Measurements from ENCODE around the gene NAV2.

- no peak for TF ChIP-seq POLR2A (IDR thresholded peaks at IDR 0.05)
- no peak for TF ChIP-seq CTCF (IDR thresholded peaks at IDR 0.05 in 8 of 11, conservative IDR thresholded peaks at IDR 0.05 in 3 of 11)
- TF ChIP-seq POLR2AphosphoS5 (IDR thresholded peaks at IDR 0.05) = no peak
Measured at GRCh38 chr11:20159466-20160381, 447.1 kb downstream of the NAV2 start.
